Measurements from ENCODE around the gene ANKRD33B.

The ANKRD33B gene

GRCh38 chr5:10617103-10617502, 53.2 kb downstream of the ANKRD33B start:
- Mint-ChIP-seq H3K27ac (no peak overlapping the region), H3K27me3 (no peaks in the 10 kb centered on the region), H3K4me1 (ENCODE audit: low read depth) (peaks cover 4% of the 10 kb centered on the region), H3K36me3 (ENCODE audit: low read depth) (peaks cover 31% of the 10 kb centered on the region), H3K4me3 (no peak overlapping the region), H3K9me3 (no peaks in the 10 kb centered on the region)

GRCh38 chr5:10618311-10618710, 54.4 kb downstream of the ANKRD33B start:
- Mint-ChIP-seq H3K27me3 (no peaks in the 10 kb centered on the region), H3K27ac (no peak overlapping the region), H3K4me1 (ENCODE audit: low read depth) (peaks cover 3% of the 10 kb centered on the region), H3K9me3 (no peaks in the 10 kb centered on the region), H3K4me3 (no peak overlapping the region), H3K36me3 (ENCODE audit: low read depth) (peaks cover 35% of the 10 kb centered on the region)

- no peaks in the 10 kb centered on the region for H3K27me3 Mint-ChIP-seq
- peaks cover 39% of the 10 kb centered on the region for H3K36me3 Mint-ChIP-seq (ENCODE audit: low read depth)
- H3K4me3 Mint-ChIP-seq: no peak overlapping the region
- peaks cover 3% of the 10 kb centered on the region for H3K4me1 Mint-ChIP-seq (ENCODE audit: low read depth)
- H3K27ac Mint-ChIP-seq: no peak overlapping the region
- no peaks in the 10 kb centered on the region for H3K9me3 Mint-ChIP-seq
Observed at GRCh38 chr5:10619649-10620048, 55.8 kb downstream of the ANKRD33B start.

DNA sequence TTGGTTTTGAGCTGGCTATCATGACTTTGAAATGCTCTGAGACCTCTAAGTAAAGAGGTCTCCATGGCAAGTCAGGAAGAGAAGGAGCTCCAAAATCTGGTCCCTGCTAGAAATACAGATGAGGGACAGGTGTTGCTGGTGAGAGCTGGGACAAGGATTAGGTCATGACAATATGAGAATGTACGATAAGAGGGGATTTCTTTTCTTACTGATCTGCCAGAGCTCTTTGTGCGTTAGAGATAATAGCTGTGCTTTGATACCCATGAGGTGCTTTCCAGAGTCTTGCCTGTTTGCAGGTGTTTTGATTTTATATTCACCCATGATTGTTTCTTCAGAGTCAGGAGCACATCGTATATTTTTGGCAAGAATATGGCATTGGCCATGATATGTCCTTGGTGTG, 56.5 kb downstream of the ANKRD33B start:
- peaks cover 6% of the 10 kb centered on the region for H3K4me1 Mint-ChIP-seq (ENCODE audit: low read depth)
- no peaks in the 10 kb centered on the region for H3K27me3 Mint-ChIP-seq
- H3K9me3 Mint-ChIP-seq: no peaks in the 10 kb centered on the region

GRCh38 chr5:10621832-10622231, 58.0 kb downstream of the ANKRD33B start:
- H3K27me3 Mint-ChIP-seq: no peaks in the 10 kb centered on the region
- peaks cover 45% of the 10 kb centered on the region for H3K36me3 Mint-ChIP-seq (ENCODE audit: low read depth)
- no peak overlapping the region for H3K4me3 Mint-ChIP-seq
- no peaks in the 10 kb centered on the region for H3K9me3 Mint-ChIP-seq
- peaks cover 17% of the 10 kb centered on the region for H3K4me1 Mint-ChIP-seq (ENCODE audit: low read depth)
- no peak overlapping the region for H3K27ac Mint-ChIP-seq

More for the DNA sequence above, 56.5 kb downstream of the ANKRD33B start:
- Mint-ChIP-seq H3K4me3 (no peak overlapping the region), H3K27ac (no peak overlapping the region), H3K36me3 (ENCODE audit: low read depth) (peaks cover 43% of the 10 kb centered on the region)

DNA sequence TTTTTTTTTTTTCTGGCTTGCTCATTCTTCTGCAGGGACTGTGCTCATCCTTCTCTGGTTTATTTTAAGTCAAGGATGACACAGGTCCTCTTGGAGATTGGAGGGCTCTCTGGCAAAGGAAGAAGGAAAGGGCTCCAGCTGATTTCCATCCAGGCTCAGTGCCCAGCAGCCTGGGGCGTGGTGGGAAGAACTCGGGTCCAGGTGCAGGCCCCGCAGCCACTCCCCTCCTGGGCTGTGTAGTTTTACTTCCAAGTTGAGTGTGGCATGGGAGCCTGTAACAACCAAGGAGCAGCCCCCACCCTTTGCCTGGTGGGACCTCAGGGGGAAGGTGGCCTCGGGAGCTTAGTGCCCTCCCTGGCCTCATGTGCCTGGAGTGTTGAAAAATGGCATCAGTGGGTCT, 58.9 kb downstream of the ANKRD33B start:
- Mint-ChIP-seq H3K27me3 (no peaks in the 10 kb centered on the region), H3K4me1 (ENCODE audit: low read depth) (peaks cover 27% of the 10 kb centered on the region), H3K27ac (no peak overlapping the region), H3K9me3 (no peaks in the 10 kb centered on the region), H3K4me3 (no peak overlapping the region), H3K36me3 (ENCODE audit: low read depth) (peaks cover 48% of the 10 kb centered on the region)

DNA sequence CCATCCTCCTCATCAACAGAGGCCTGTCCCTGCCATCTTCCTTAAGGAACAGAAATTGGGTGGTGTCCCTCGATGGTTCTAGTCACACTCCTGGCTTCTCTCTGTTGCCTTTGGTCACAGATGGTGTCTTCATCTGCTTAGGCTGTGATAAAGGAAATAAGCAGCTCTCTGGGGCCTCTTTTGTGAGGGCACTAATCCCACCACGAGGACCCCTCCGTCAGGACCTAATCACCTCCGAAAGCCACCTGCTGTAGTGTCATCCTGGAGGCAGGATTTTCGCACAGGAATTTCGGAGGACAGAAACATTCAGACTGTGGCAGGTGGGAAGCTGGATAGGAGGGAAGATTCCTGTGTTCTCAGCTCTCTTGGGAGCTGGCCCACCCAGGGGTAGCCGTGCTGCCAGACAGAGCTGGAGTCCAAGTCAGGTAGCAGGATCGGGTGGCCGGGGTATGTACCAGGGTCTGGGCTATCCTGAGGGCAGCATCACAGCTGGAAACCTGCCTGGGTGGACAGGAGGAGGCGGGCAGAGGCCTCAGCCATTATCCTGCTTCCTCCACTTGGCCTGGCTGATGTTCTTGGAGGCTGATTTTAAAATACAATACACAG, 59.5 kb downstream of the ANKRD33B start:
- Mint-ChIP-seq H3K4me3 (no peak overlapping the region), H3K27ac (no peak overlapping the region), H3K36me3 (ENCODE audit: low read depth) (peaks cover 43% of the 10 kb centered on the region), H3K27me3 (no peaks in the 10 kb centered on the region), H3K9me3 (no peaks in the 10 kb centered on the region), H3K4me1 (ENCODE audit: low read depth) (peaks cover 30% of the 10 kb centered on the region)

DNA sequence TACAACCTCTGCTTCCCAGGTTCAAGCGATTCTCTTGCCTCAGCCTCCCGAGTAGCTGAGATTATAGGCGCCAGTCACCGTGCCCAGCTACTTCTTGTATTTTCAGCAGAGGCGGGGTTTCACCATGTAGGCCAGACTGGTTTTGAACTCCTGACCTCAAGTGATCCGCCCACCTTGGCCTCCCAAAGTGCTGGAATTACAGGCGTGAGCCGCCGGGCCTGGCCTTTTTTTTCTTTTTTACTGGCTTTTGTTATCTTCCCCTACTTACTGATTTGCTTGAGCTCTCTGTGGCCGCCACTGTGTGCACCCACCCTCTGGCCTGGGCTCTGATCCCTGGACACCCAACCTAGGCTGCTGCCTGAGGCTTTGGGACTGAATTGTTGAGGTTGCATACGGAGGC, 60.3 kb downstream of the ANKRD33B start:
- H3K27ac Mint-ChIP-seq: no peak overlapping the region
- peaks cover 37% of the 10 kb centered on the region for H3K4me1 Mint-ChIP-seq (ENCODE audit: low read depth)
- H3K4me3 Mint-ChIP-seq: no peak overlapping the region

DNA sequence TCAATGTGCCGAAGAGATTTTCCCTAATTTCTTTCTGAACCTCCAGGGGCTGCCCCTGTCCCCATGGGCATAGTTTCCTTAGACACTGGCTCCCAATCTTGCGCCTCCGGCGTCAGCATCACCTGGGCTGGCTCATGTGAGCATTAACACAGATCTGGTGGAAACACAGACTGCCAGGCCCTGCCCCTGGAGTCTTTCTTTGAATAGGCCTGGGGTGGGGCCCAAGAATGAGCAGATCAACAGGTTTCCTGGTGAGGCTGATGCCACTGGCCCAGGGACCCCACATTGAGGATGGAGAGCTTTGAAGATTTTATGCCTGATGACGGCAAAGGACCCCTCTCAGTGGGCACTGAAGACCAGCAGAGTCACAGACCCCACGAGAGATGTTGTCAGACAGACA, 60.8 kb downstream of the ANKRD33B start:
- H3K4me3 Mint-ChIP-seq: no peak overlapping the region
- H3K27ac Mint-ChIP-seq: no peak overlapping the region
- H3K9me3 Mint-ChIP-seq: peaks cover 3% of the 10 kb centered on the region
- peaks cover 3% of the 10 kb centered on the region for H3K27me3 Mint-ChIP-seq
- peaks cover 42% of the 10 kb centered on the region for H3K4me1 Mint-ChIP-seq (ENCODE audit: low read depth)
- H3K36me3 Mint-ChIP-seq (ENCODE audit: low read depth): peaks cover 40% of the 10 kb centered on the region

More for the DNA sequence above, 60.3 kb downstream of the ANKRD33B start:
- no peaks in the 10 kb centered on the region for H3K9me3 Mint-ChIP-seq
- no peaks in the 10 kb centered on the region for H3K27me3 Mint-ChIP-seq
- peaks cover 38% of the 10 kb centered on the region for H3K36me3 Mint-ChIP-seq (ENCODE audit: low read depth)

- H3K36me3 Mint-ChIP-seq (ENCODE audit: low read depth): peaks cover 40% of the 10 kb centered on the region
- H3K27ac Mint-ChIP-seq: no peak overlapping the region
- peaks cover 54% of the 10 kb centered on the region for H3K4me1 Mint-ChIP-seq (ENCODE audit: low read depth)
- H3K9me3 Mint-ChIP-seq: peaks cover 5% of the 10 kb centered on the region
- H3K4me3 Mint-ChIP-seq: no peak overlapping the region
- peaks cover 4% of the 10 kb centered on the region for H3K27me3 Mint-ChIP-seq
Observed at GRCh38 chr5:10625700-10626472, 62.0 kb downstream of the ANKRD33B start.

GRCh38 chr5:10626473-10627013, 62.7 kb downstream of the ANKRD33B start:
- H3K9me3 Mint-ChIP-seq: peaks cover 5% of the 10 kb centered on the region
- no peak overlapping the region for H3K4me3 Mint-ChIP-seq
- H3K36me3 Mint-ChIP-seq (ENCODE audit: low read depth): peaks cover 33% of the 10 kb centered on the region
- H3K4me1 Mint-ChIP-seq (ENCODE audit: low read depth): peaks cover 60% of the 10 kb centered on the region
- H3K27me3 Mint-ChIP-seq: peaks cover 4% of the 10 kb centered on the region
- no peak overlapping the region for H3K27ac Mint-ChIP-seq

GRCh38 chr5:10627160-10627701, 63.4 kb downstream of the ANKRD33B start:
- H3K27ac Mint-ChIP-seq: peak overlapping the region; percentile 84
- peaks cover 26% of the 10 kb centered on the region for H3K36me3 Mint-ChIP-seq (ENCODE audit: low read depth)
- H3K4me1 Mint-ChIP-seq (ENCODE audit: low read depth): peaks cover 64% of the 10 kb centered on the region

GRCh38 chr5:10628601-10629000, 64.7 kb downstream of the ANKRD33B start:
- Mint-ChIP-seq H3K9me3 (peaks cover 5% of the 10 kb centered on the region), H3K4me3 (no peak overlapping the region), H3K27ac (no peak overlapping the region), H3K36me3 (ENCODE audit: low read depth) (peaks cover 27% of the 10 kb centered on the region), H3K27me3 (peaks cover 4% of the 10 kb centered on the region), H3K4me1 (ENCODE audit: low read depth) (peaks cover 76% of the 10 kb centered on the region)

More at GRCh38 chr5:10627160-10627701, 63.4 kb downstream of the ANKRD33B start:
- Mint-ChIP-seq H3K27me3 (peaks cover 4% of the 10 kb centered on the region), H3K9me3 (peaks cover 5% of the 10 kb centered on the region), H3K4me3 (peak overlapping the region; percentile 81)

- Mint-ChIP-seq H3K27me3 (peaks cover 4% of the 10 kb centered on the region), H3K27ac (peak overlapping the region; percentile 21), H3K36me3 (ENCODE audit: low read depth) (peaks cover 27% of the 10 kb centered on the region), H3K4me1 (ENCODE audit: low read depth) (peaks cover 87% of the 10 kb centered on the region), H3K9me3 (peaks cover 5% of the 10 kb centered on the region), H3K4me3 (no peak overlapping the region)
Observed at GRCh38 chr5:10629682-10630081, 65.8 kb downstream of the ANKRD33B start.

DNA sequence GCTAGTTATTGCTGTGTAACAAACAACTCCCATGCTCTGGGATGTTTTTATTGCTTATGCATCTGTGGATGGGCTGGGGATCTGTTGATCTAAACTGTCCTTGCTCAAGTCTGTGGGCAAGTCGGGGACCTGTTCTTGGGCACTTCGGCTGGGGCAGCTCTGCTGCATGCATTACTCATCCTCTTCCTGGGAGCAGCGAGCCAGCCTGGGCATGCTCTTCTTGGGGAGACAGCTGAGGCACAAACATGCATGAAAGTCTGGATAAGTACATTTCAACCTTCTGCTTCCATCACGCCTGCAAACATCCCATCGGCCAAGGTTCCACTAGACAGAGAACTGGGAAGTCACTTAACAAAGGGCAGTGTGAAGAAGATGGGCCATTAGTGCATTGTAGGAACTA, 66.3 kb downstream of the ANKRD33B start:
- peaks cover 26% of the 10 kb centered on the region for H3K36me3 Mint-ChIP-seq (ENCODE audit: low read depth)
- H3K4me3 Mint-ChIP-seq: no peak overlapping the region
- H3K4me1 Mint-ChIP-seq (ENCODE audit: low read depth): peaks cover 90% of the 10 kb centered on the region
- H3K9me3 Mint-ChIP-seq: peaks cover 5% of the 10 kb centered on the region
- no peak overlapping the region for H3K27ac Mint-ChIP-seq
- peaks cover 4% of the 10 kb centered on the region for H3K27me3 Mint-ChIP-seq
